Nephron progenitor cell (in vitro differentiated cells): ENCODE measurements around the gene SLC35E3.

Source experiments
- DNase-seq: peaks from one replicate; pipeline ENCODE4 v3.0.0; 2021
- H3K27ac Mint-ChIP-seq: 2 replicates; pipeline ENCODE4 v1.8.0; 2021; ENCODE audit warnings: mild to moderate bottlenecking, moderate library complexity, mixed read lengths
- H3K27me3 Mint-ChIP-seq: 2 replicates; pipeline ENCODE4 v1.8.0; 2021; ENCODE audit warnings: mild to moderate bottlenecking, low read depth, mixed read lengths; ENCODE audit not compliant: poor library complexity
- H3K36me3 Mint-ChIP-seq: 2 replicates; pipeline ENCODE4 v1.8.0; 2021; ENCODE audit warnings: low read depth, mixed read lengths
- H3K4me1 Mint-ChIP-seq: 2 replicates; pipeline ENCODE4 v1.8.0; 2021; ENCODE audit warnings: mixed read lengths
- H3K4me3 Mint-ChIP-seq: 2 replicates; pipeline ENCODE4 v1.8.0; 2021; ENCODE audit warnings: mild to moderate bottlenecking, moderate library complexity, mixed read lengths
- H3K9me3 Mint-ChIP-seq: 2 replicates; pipeline ENCODE4 v1.8.0; 2021; ENCODE audit warnings: mild to moderate bottlenecking, moderate library complexity, mixed read lengths
- TF ChIP-seq, protein P1 (sequence below): fragments of 200-600 bp; sonication (generic); IDR thresholded peaks from 2 replicates; pipeline ENCODE4 v1.5.0; 2021; ENCODE audit warnings: antibody characterized with exemption

Gene SLC35E3

DNA sequence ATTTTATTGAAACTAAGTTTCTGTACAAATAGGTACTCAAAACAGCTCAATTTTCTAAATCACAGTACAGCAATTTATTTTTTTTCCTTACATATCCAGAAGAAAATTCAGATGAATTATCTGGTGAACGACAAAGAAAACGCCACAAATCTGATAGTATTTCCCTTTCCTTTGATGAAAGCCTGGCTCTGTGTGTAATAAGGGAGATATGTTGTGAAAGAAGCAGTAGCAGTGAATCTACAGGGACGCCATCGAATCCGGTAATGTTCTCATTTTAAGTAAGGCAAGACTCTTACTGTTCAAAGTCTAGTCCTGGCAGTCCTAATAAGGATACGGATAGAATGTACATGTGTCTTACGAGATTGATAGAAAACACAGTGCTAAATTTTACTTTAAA lies 82.7 kb downstream of the SLC35E3 start:
- Mint-ChIP-seq H3K9me3 (no peaks in the 10 kb centered on the region), H3K4me3 (no peak overlapping the region), H3K27me3 (no peaks in the 10 kb centered on the region), H3K36me3 (peaks cover 56% of the 10 kb centered on the region), H3K4me1 (peaks cover 13% of the 10 kb centered on the region), H3K27ac (peak overlapping the region; percentile 24)
- TF ChIP-seq, protein P1, sequence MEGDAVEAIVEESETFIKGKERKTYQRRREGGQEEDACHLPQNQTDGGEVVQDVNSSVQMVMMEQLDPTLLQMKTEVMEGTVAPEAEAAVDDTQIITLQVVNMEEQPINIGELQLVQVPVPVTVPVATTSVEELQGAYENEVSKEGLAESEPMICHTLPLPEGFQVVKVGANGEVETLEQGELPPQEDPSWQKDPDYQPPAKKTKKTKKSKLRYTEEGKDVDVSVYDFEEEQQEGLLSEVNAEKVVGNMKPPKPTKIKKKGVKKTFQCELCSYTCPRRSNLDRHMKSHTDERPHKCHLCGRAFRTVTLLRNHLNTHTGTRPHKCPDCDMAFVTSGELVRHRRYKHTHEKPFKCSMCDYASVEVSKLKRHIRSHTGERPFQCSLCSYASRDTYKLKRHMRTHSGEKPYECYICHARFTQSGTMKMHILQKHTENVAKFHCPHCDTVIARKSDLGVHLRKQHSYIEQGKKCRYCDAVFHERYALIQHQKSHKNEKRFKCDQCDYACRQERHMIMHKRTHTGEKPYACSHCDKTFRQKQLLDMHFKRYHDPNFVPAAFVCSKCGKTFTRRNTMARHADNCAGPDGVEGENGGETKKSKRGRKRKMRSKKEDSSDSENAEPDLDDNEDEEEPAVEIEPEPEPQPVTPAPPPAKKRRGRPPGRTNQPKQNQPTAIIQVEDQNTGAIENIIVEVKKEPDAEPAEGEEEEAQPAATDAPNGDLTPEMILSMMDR, result no peak
- DNase-seq, result no peak
